BE2C (cell line): ENCODE measurements around the gene DNMBP.
"Not testable (repeated sequence)": the region's sequence is repeated elsewhere in the genome, so short reads cannot be mapped to it uniquely, and the experiment has no call there.

Experiments
- DNase-seq: peaks from one replicate; pipeline ENCODE4 v3.0.0-alpha.2; 2020
- H3K27me3 ChIP-seq: fragments of 250-450 bp; sonication (Bioruptor Pico); 2 replicates; pipeline ENCODE4 v1.5.1; 2020; ENCODE audit warnings: mild to moderate bottlenecking
- H3K36me3 ChIP-seq: fragments of 250-450 bp; sonication (Bioruptor Pico); 2 replicates; pipeline ENCODE4 v1.5.1; 2020; ENCODE audit warnings: mild to moderate bottlenecking
- H3K4me1 ChIP-seq: fragments of 250-450 bp; sonication (Bioruptor Pico); 2 replicates; pipeline ENCODE4 v1.5.1; 2020
- H3K4me3 ChIP-seq: 2 replicates; pipeline ENCODE4 v1.5.1; 2011; ENCODE audit warnings: low read depth, low read length
- H3K9me3 ChIP-seq: fragments of 250-450 bp; sonication (Bioruptor Pico); 2 replicates; pipeline ENCODE4 v1.5.1; 2020
- CTCF ChIP-seq: IDR thresholded peaks from 2 replicates; pipeline ENCODE4 v1.5.1; 2012; ENCODE audit warnings: mild to moderate bottlenecking, low read depth, low read length

DNMBP gene

DNA sequence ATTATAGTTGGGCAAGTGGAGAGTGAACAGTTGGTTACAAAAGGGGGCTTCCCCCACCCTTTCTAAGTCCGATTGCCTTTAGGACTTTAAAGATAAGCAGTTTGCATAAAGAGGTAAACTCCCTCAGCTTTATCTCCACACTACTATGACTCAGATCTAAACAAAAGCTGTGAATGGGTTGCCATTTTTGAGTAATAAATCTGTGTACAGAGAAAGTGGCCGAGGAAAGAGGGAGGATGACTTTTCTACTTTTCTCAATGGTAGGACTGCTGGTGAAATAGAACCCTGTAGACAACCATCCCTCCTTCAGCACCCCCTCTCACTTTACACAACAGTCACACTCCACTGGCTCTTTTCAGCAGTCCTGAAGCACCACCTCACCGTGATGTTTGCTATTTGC, 71.2 kb downstream of the DNMBP start:
- no peak for DNase-seq
- Histone ChIP-seq H3K9me3 (no peaks in the 10 kb centered on the region), H3K27me3 (no peaks in the 10 kb centered on the region), H3K36me3 (no peaks in the 10 kb centered on the region), H3K4me1 (no peaks in the 10 kb centered on the region), H3K4me3 (no peak overlapping the region)
- no peak for TF ChIP-seq CTCF

DNA sequence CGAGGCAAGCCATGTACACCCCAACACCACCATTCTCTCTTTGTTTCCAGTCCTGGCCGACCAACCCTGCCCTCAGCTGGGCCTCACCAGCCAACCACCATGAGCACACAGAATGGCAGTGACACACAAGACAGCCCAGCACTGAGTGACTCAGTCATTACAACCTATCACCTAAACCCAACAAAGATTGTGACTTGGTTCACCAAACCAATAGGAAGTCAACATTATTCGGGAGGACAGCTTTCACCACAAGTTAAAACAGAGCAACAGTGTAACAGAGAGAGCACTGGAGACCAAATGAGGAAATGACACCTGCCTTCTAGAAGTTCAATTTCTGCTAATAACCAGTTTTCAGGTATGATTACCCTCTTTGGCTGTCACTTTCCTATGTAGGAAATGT, 72.1 kb downstream of the DNMBP start:
- H3K27me3 ChIP-seq: no peaks in the 10 kb centered on the region
- no peaks in the 10 kb centered on the region for H3K9me3 ChIP-seq
- H3K36me3 ChIP-seq: no peaks in the 10 kb centered on the region
- TF ChIP-seq CTCF: no peak
- DNase-seq: no peak
- H3K4me1 ChIP-seq: no peaks in the 10 kb centered on the region
- no peak overlapping the region for H3K4me3 ChIP-seq

DNA sequence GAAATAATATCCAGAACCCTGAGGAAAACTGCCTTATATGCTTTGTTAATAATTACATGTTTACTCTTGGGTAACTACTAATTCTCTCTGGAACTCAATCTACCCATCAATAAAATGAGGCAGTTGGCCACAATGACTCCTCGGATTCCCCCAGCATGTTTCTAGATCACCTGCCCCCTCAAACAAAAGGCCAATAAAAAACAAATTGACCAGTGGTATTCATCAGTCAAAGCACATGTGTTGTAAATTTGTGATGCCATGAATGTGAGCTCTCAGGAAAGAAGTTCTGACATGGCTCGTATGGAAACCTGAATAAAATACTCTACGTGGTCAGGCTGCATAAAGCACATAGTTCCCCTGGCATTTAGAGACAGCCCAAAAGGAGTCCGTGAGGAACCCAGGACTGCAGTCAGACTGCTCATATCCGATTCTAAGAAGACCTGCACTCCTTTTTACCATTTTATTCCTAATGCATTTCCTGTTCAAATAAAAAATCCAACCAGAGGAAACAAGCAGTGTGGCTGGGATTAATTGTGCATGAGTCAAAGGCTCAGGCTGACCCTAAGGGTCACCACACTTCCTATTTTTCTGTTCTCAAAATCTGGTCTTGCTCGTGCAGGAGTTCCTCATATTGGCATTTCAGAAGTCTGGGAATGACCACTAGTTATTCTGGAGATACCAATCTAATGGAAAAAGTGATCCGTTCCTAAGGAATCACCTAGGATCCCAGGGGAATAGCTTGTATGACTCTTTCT, 77.4 kb downstream of the DNMBP start:
- not testable (repeated sequence) for H3K4me3 ChIP-seq, H3K9me3 ChIP-seq, DNase-seq, H3K36me3 ChIP-seq, H3K4me1 ChIP-seq, H3K27me3 ChIP-seq

DNA sequence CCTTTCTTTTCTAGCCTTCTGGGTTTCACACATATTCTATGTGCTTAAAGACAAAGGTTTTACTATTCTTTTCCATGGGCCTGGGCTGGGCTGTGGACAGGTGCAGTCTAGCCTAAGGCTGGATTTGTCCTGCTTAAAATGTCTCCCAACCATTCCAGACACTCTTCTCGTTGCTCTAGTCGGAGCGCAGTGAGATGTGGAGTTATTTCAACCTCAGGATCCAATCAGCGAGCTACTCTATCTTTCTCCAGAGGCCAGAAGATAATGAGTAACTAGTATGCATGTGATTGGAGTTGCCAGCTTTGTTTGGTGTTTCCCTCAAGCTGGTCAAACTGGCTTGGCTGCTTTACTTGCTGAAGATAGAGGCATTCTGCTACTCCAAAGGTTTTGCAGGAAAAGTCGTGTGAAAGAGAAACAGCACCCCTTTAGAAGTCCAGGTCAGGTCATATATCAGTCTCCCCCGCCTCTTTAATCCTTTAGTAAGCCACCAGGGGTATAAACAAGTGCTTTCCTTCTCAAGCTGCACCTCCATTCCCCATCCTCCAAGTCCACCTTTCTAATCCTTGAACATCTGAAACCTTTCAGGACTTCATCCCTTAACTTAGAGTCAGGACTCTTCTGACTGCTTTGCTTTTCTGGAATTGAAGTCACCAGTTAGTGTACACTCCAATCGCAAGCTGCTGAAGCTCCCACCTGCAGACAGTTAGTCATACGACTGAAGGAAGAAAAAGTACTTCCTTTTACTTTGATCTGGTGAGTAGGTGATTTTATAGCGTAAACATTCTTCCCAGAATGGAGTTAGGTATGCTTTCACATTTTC, 78.8 kb downstream of the DNMBP start:
- TF ChIP-seq CTCF: no peak
- DNase-seq: no peak
- no peaks in the 10 kb centered on the region for H3K4me1 ChIP-seq
- no peak overlapping the region for H3K4me3 ChIP-seq
- no peaks in the 10 kb centered on the region for H3K9me3 ChIP-seq
- no peaks in the 10 kb centered on the region for H3K27me3 ChIP-seq
- H3K36me3 ChIP-seq: no peaks in the 10 kb centered on the region

GRCh38 chr10:99929360-99929759, 80.4 kb downstream of the DNMBP start:
- no peaks in the 10 kb centered on the region for H3K27me3 ChIP-seq
- DNase-seq: no peak
- H3K4me1 ChIP-seq: no peaks in the 10 kb centered on the region
- H3K36me3 ChIP-seq: no peaks in the 10 kb centered on the region
- no peaks in the 10 kb centered on the region for H3K9me3 ChIP-seq
- TF ChIP-seq CTCF: no peak
- no peak overlapping the region for H3K4me3 ChIP-seq

GRCh38 chr10:99927721-99928280, 81.9 kb downstream of the DNMBP start:
- no peak for TF ChIP-seq CTCF
- H3K9me3 ChIP-seq: no peaks in the 10 kb centered on the region
- H3K36me3 ChIP-seq: no peaks in the 10 kb centered on the region
- no peak for DNase-seq
- H3K4me3 ChIP-seq: no peak overlapping the region
- H3K27me3 ChIP-seq: no peaks in the 10 kb centered on the region
- H3K4me1 ChIP-seq: no peaks in the 10 kb centered on the region
